H1 (cell line): Measurements from ENCODE around the gene VASH1. TPM values are rescaled to one million over a fixed set of nuclear protein-coding genes. Genes with fewer than 3 reads are reported as not detected.

Experiments
- polyA plus RNA-seq, 7 experiments: library from polyadenylated mRNA; depleted of rRNA in 3 of 7; stranded (reverse) in 5 of 7; unstranded in 2 of 7; fragments of >200 nt in 5 of 7; fragments of 200-250 nt in 2 of 7; gene quantifications; 1 replicate in 5 of 7; 2 replicates in 1 of 7; 4 replicates in 1 of 7; pipeline versions ENCODE4 v1.2.1 to v1.2.3, GENCODE V29; 2011 to 2013; ENCODE audit warnings: missing spikeins in 2 of 7, mixed read lengths in 2 of 7
- total RNA-seq: library from RNA; stranded (reverse); fragmentation: NEBNext Ultra II Directional; extraction: Animal tissue kit (Norgen Biotek cat#: 25700); gene quantifications from 2 replicates; pipeline ENCODE4 v1.2.1, GENCODE V29; 2021

The VASH1 gene
- total and polyA plus RNA-seq, 2 of the 8 experiments (the other 6 are each of a cell fraction or from before 2014, with no cell fraction given) = 3.1 to 6.4 TPM

Other genes with a start within 250 kb of the VASH1 start
- 23.1 and 26.8 TPM in 2 replicates for gene ANGEL1, start 51.4 kb downstream of the VASH1 start, total RNA-seq
- 27.2 and 31.6 TPM in 2 replicates for gene ANGEL1, start 51.4 kb downstream of the VASH1 start, polyA plus RNA-seq (2011; rRNA removed)
- not detected in 2 replicates for gene LRRC74A, start 64.9 kb downstream of the VASH1 start, total RNA-seq
- not detected in 2 replicates for gene LRRC74A, start 64.9 kb downstream of the VASH1 start, polyA plus RNA-seq (2011; rRNA removed)